ENCODE measurements around the gene ZNF668. TPM values are rescaled to one million over a fixed set of nuclear protein-coding genes. Genes with fewer than 3 reads are reported as not detected.

The ZNF668 gene
- total and polyA plus RNA-seq, 2 of the 13 experiments (the other 11 are each of a cell fraction or from before 2014, with no cell fraction given): 3.8 to 9.8 TPM

DNA sequence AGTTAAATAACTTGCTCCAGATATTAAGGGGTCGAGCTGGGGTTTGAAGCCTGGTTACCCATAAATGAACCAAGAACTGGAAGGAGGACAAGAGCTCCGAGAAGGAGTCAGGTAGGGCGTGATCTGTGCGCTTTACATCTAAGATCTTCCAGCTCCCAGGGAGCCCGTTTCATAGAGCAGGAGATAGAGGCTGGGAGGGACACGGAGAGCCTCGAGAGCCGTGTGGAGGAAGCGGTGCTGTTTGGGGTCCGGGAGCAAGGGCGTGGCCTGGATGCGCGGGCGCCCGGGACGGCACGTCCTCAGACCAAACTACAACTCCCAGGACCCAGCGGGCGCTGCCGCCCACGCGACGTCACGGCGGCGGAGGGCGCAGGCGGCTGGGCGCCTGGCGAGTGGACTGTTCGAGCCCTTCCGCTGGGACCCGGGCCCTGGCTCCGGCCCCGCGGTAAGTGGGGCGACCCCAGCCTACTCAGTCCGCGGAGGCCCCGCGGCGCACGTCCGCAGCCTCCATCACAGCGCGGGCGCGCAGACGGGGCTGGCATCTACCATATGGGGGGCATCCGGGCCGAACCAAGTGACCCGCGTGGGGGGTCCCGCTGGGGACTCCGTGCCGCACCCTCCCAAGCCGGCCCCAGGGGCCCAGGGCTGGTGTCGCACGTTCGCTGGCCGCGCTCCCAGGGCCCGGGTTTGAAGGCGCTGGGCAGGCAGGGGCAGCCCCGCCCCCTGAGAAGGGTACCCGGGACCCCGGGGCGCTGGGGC, 34.2 kb upstream of the ZNF668 start, which contains the start of gene BCKDK (continued):
- 0 out of 2 replicates have a peak, but pooled peaks have one; percentile 34 for TF ChIP-seq PPARG (CRISPR knock-in tag; conservative IDR thresholded peaks at IDR 0.05)
- no peak for TF ChIP-seq ZNF503 (CRISPR knock-in tag; IDR thresholded peaks at IDR 0.05)
- no peak for TF ChIP-seq CCAR2 (optimal IDR thresholded peaks at IDR 0.05; ENCODE audit: low read depth, low read length)
- peak; percentile 58; the same call in 1 of the 2 replicates for TF ChIP-seq REL (CRISPR knock-in tag; conservative IDR thresholded peaks at IDR 0.05)
- TF ChIP-seq SP4 (CRISPR knock-in tag; IDR thresholded peaks at IDR 0.05): peak; percentile 84
- no peak for TF ChIP-seq RFX3 (CRISPR knock-in tag; IDR thresholded peaks at IDR 0.05)
- TF ChIP-seq ETV6 (CRISPR knock-in tag; conservative IDR thresholded peaks at IDR 0.05): 0 out of 2 replicates have a peak, but pooled peaks have one; percentile 57
- peak; percentile 37 for TF ChIP-seq RXRA (CRISPR knock-in tag; IDR thresholded peaks at IDR 0.05)
- TF ChIP-seq ZNF768 (CRISPR knock-in tag; IDR thresholded peaks at IDR 0.05): peak; percentile 72; the same call in 1 of the 2 replicates
- TF ChIP-seq GATAD1 (CRISPR knock-in tag; IDR thresholded peaks at IDR 0.05): peak; percentile 83
- TF ChIP-seq NR2C2 (CRISPR knock-in tag; IDR thresholded peaks at IDR 0.05; ENCODE audit: borderline replicate concordance): peak; percentile 92
- TF ChIP-seq BRCA1 (CRISPR knock-in tag; IDR thresholded peaks at IDR 0.05): peak; percentile 67; the same call in 1 of the 2 replicates
- TF ChIP-seq, protein P1, sequence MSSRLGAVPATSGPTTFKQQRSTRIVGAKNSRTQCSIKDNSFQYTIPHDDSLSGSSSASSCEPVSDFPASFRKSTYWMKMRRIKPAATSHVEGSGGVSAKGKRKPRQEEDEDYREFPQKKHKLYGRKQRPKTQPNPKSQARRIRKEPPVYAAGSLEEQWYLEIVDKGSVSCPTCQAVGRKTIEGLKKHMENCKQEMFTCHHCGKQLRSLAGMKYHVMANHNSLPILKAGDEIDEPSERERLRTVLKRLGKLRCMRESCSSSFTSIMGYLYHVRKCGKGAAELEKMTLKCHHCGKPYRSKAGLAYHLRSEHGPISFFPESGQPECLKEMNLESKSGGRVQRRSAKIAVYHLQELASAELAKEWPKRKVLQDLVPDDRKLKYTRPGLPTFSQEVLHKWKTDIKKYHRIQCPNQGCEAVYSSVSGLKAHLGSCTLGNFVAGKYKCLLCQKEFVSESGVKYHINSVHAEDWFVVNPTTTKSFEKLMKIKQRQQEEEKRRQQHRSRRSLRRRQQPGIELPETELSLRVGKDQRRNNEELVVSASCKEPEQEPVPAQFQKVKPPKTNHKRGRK (CRISPR knock-in tag; IDR thresholded peaks at IDR 0.05): no peak
- TF ChIP-seq, protein P2, sequence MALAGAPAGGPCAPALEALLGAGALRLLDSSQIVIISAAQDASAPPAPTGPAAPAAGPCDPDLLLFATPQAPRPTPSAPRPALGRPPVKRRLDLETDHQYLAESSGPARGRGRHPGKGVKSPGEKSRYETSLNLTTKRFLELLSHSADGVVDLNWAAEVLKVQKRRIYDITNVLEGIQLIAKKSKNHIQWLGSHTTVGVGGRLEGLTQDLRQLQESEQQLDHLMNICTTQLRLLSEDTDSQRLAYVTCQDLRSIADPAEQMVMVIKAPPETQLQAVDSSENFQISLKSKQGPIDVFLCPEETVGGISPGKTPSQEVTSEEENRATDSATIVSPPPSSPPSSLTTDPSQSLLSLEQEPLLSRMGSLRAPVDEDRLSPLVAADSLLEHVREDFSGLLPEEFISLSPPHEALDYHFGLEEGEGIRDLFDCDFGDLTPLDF (CRISPR knock-in tag; IDR thresholded peaks at IDR 0.05): peak; percentile 84
- no peak for TF ChIP-seq SAFB2 (CRISPR knock-in tag; IDR thresholded peaks at IDR 0.05; ENCODE audit: borderline replicate concordance, low read depth)
- peak; percentile 81; the same call in 1 of the 2 replicates for TF ChIP-seq PAX8 (CRISPR knock-in tag; IDR thresholded peaks at IDR 0.05; ENCODE audit: borderline replicate concordance)
- no peak for TF ChIP-seq MTA3 (CRISPR knock-in tag; IDR thresholded peaks at IDR 0.05)
- TF ChIP-seq ZNF431 (CRISPR knock-in tag; IDR thresholded peaks at IDR 0.05; ENCODE audit: borderline replicate concordance, low read depth): no peak
- TF ChIP-seq ZFP91 (CRISPR knock-in tag; IDR thresholded peaks at IDR 0.05; ENCODE audit: borderline replicate concordance): peak; percentile 89
- peak; percentile 84; the same call in 1 of the 2 replicates for TF ChIP-seq ZFP36L1 (CRISPR knock-in tag; IDR thresholded peaks at IDR 0.05)
- TF ChIP-seq RARG (CRISPR knock-in tag; IDR thresholded peaks at IDR 0.05; ENCODE audit: low read depth): no peak
- peak; percentile 77 for TF ChIP-seq ZNF263 (CRISPR knock-in tag; IDR thresholded peaks at IDR 0.05)
- TF ChIP-seq CENPT (CRISPR knock-in tag; IDR thresholded peaks at IDR 0.05; ENCODE audit: low read depth): 0 out of 2 replicates have a peak, but pooled peaks have one; percentile 29
- peak; percentile 73; the same call in 1 of the 2 replicates for TF ChIP-seq SP5 (CRISPR knock-in tag; IDR thresholded peaks at IDR 0.05; ENCODE audit: borderline replicate concordance, low read depth)

All from HepG2 (cell line).